Left lung (tissue), 10 donors: ENCODE results near the gene PCP2. TPM values are rescaled to one million over a fixed set of nuclear protein-coding genes. Genes with fewer than 3 reads are reported as not detected.

Experiments used
- ATAC-seq: fragments of 200-7000 bp; cut with Tn5 transposase; one replicate; pipeline ENCODE4 v1.9.1; 2020; ENCODE audit warnings: moderate library complexity
- DNase-seq, 4 donors: peaks; one replicate each; pipeline ENCODE4 v3.0.0-alpha.2; 2013 to 2020
- H3K27ac ChIP-seq, 2 donors: fragments of 200-600 bp; sonication (generic) in 1 of 2; one replicate each; pipeline versions ENCODE4 v1.5.0 to v1.8.0; 2020 to 2021
- H3K27me3 ChIP-seq, 2 donors: fragments of 200-600 bp; sonication (generic) in 1 of 2; one replicate each; pipeline versions ENCODE4 v1.5.0 to v1.8.0; 2020 to 2021
- H3K36me3 ChIP-seq, 2 donors: fragments of 200-600 bp; sonication (generic) in 1 of 2; one replicate each; pipeline versions ENCODE4 v1.5.0 to v1.8.0; 2020 to 2021
- H3K4me1 ChIP-seq, 2 donors: fragments of 200-600 bp; one replicate each; pipeline ENCODE4 v1.8.0; 2021
- H3K4me3 ChIP-seq, 2 donors: fragments of 200-600 bp; sonication (generic) in 1 of 2; one replicate each; pipeline versions ENCODE4 v1.5.0 to v1.8.0; 2020 to 2021; ENCODE audit warnings: mild to moderate bottlenecking in 1 of 2
- H3K9me3 ChIP-seq, 2 donors: fragments of 200-600 bp; sonication (generic) in 1 of 2; one replicate each; pipeline versions ENCODE4 v1.5.0 to v1.8.0; 2020 to 2021
- CTCF ChIP-seq, 2 donors: fragments of 200-600 bp; sonication (generic) in 1 of 2; IDR thresholded peaks; one replicate each; pipeline versions ENCODE4 v1.5.0 to v1.8.0; 2021; ENCODE audit warnings: antibody characterized with exemption in 2 of 2
- intact Hi-C, 2 donors: fragments of 100-400 bp; cut with DNase I; formaldehyde crosslinking; loops; one replicate each; pipeline versions ENCODE4 v1.11.2 to v1.14.2; 2022
- polyA plus RNA-seq, 6 donors: library from polyadenylated mRNA; unstranded; fragments of 120-200 nt; gene quantifications; one replicate each; pipeline ENCODE4 v1.2.1, GENCODE V29; 2013; ENCODE audit not compliant: insufficient read length in 6 of 6
- total RNA-seq, 2 donors: library from RNA; stranded (reverse); fragmentation: NEBNext Ultra II Directional; extraction: Animal tissue kit (Norgen Biotek cat#: 25700); gene quantifications; one replicate each; pipeline ENCODE4 v1.2.1, GENCODE V29; 2021
- donor health status: DM: no; HTN: yes; CAD: no.
- donor health status: DM: no; HTN: no; CAD: no.

PCP2 gene
- total and polyA plus RNA-seq, 8 donors: 0.57 to 1.8 (median 1.5) TPM

DNA sequence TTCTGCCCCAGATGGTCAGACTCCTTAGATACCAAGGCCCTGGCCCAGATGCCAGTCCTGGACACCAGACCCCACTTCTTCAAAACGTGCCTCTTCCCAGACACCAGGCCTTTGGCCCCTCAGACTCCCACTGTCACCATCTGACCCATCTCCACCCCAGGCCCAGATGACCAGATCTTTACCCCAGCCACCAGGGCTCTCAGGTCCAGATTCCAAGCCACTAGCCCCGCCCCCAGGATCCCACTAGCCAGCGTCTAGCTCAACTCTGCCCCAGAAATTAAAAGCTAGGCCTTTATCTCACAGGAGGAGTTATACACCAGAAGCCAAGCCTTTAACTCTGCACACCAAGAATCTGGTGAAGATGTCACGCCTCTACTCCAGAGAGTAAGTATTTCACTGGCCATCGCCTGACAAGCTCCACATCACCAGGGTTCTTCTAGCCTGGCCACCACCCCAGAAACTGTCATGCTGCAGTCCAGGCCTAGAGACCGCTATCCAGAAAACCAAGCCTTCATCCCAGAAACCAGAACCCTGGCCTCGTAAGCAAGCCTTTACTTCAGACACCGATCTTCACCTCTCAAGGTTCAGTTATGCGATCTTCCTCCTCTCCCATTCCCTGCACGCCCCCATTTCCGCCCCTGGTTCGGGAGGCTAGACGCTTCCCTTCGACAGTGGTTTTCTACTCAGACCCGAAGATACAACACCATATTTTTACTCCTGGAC, 4.8 kb downstream of the PCP2 start:
- DNase-seq (no peak), ATAC-seq (no peak)
- H3K9me3 ChIP-seq: no peaks in the 10 kb centered on the region
- intact Hi-C loops: no loop called here
- H3K4me3 ChIP-seq: peak overlapping the region; percentile 75 to 96
- peaks cover 14 to 33% of the 10 kb centered on the region in 2 donors for H3K4me1 ChIP-seq
- H3K36me3 ChIP-seq: peaks cover 0 to 49% of the 10 kb centered on the region in 2 donors
- TF ChIP-seq CTCF (IDR thresholded peaks at IDR 0.05): no peak
- H3K27me3 ChIP-seq: no peaks in the 10 kb centered on the region
- peak overlapping the region; percentile 41 to 86 for H3K27ac ChIP-seq

- Histone ChIP-seq H3K4me3 (no peak overlapping the region), H3K27ac (no peak overlapping the region), H3K36me3 (peaks cover 0 to 57% of the 10 kb centered on the region in 2 donors), H3K4me1 (peaks cover 14 to 33% of the 10 kb centered on the region in 2 donors), H3K27me3 (no peaks in the 10 kb centered on the region), H3K9me3 (no peaks in the 10 kb centered on the region)
- no peak for ATAC-seq
- intact Hi-C loops: no loop called here
- peak in 1 of 4 donors; percentile 48 for DNase-seq
- TF ChIP-seq CTCF (IDR thresholded peaks at IDR 0.05): no peak
These were observed 6.4 kb downstream of the PCP2 start for GRCh38 chr19:7627166-7627565.

DNA sequence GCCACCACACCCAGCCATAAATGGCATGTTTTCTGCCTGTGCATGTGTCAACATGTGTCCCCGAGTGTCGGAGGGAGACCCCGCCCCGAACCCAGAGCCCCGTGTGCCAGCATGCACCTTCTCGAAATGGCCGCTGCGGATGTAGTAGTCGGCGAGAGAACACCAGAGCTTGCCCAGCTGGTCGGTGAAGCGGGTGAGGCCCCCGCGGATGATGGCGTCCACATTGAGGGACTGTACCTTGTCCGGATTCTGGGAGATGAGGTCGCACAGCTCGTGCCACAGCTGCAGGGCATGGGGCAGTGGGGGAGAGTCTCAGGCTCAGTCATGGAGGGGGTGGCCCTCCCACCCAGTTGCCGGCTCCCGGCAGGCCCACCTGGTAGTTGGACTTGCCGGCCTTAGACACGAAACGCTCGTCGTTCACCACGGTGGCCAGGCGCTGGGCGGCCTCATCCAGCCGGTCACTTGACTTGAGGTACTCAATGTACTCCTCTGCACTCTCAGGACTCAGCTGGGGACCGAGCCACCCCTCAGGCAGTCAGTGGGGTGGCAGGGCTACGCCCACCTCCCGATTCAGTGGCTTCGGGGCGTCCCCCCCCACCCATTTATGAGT, 7.7 kb downstream of the PCP2 start:
- no peak overlapping the region for H3K4me3 ChIP-seq
- peak in 1 of 4 donors; percentile 75 for DNase-seq
- no peak for ATAC-seq
- peaks cover 14 to 23% of the 10 kb centered on the region in 2 donors for H3K4me1 ChIP-seq
- H3K9me3 ChIP-seq: no peaks in the 10 kb centered on the region
- H3K27me3 ChIP-seq: no peaks in the 10 kb centered on the region
- intact Hi-C loops: no loop called here
- no peak overlapping the region for H3K27ac ChIP-seq
- TF ChIP-seq CTCF (IDR thresholded peaks at IDR 0.05): no peak
- peaks cover 0 to 66% of the 10 kb centered on the region in 2 donors for H3K36me3 ChIP-seq

- Histone ChIP-seq H3K9me3 (no peaks in the 10 kb centered on the region), H3K27me3 (no peaks in the 10 kb centered on the region), H3K4me1 (peaks cover 8 to 21% of the 10 kb centered on the region in 2 donors), H3K36me3 (peaks cover 0 to 76% of the 10 kb centered on the region in 2 donors), H3K4me3 (no peak overlapping the region), H3K27ac (no peak overlapping the region)
- peak in 1 of 4 donors; percentile 58 for DNase-seq
- ATAC-seq: no peak
- no peak for TF ChIP-seq CTCF (IDR thresholded peaks at IDR 0.05)
- intact Hi-C loops: no loop called here
These were observed 8.7 kb downstream of the PCP2 start for GRCh38 chr19:7624810-7625209.
